ENCODE data around the gene PTTG1IP2. TPM values are rescaled to one million over a fixed set of nuclear protein-coding genes. Genes with fewer than 3 reads are reported as not detected.

The PTTG1IP2 gene
- total RNA-seq (not detected), polyA plus RNA-seq (ENCODE audit: insufficient read length in 6 of 6) (not detected)
- long read RNA-seq, donor 1, result 0 reads
- long read RNA-seq, donor 2, result 0 reads
- long read RNA-seq, donor 3, result 0 reads
- long read RNA-seq, donor 4, result 0 reads
- long read RNA-seq, donor 5, result 0 reads
- long read RNA-seq, donor 6, result 0 reads
- long read RNA-seq, donor 7, result 0 reads
- long read RNA-seq, donor 8, result 0 reads
- long read RNA-seq, donor 9, result 0 reads
- long read RNA-seq, donor 10, result 0 reads
- long read RNA-seq, donor 11, result 0 reads
- long read RNA-seq, donor 12, result 0 reads

- intact Hi-C loops (cut with DNase I), result no loop called here
- DNase-seq (no peak), ATAC-seq (no peak)
- Histone ChIP-seq H3K36me3 (no peaks in the 10 kb centered on the region), H3K4me3 (no peak within 1 kb of the TSS), H3K4me1 (no peaks in the 10 kb centered on the region), H3K27ac (no peak within 1 kb of the TSS), H3K9me3 (peaks cover 0 to 3% of the 10 kb centered on the region in 2 donors), H3K27me3 (no peaks in the 10 kb centered on the region)
- TF ChIP-seq CTCF (IDR thresholded peaks at IDR 0.05), result no peak
Measured at GRCh38 chr7:90469554-90469953, at the start of gene PTTG1IP2. Gene PTTG1IP2, plus strand, starts transcription at chr7:90469639. Its CDS starts 148 bp downstream, at chr7:90469787.

GRCh38 chr7:90421651-90422050, 47.8 kb upstream of the PTTG1IP2 start:
- intact Hi-C loops (cut with DNase I), result no loop called here
- H3K27me3 ChIP-seq, result no peaks in the 10 kb centered on the region
- no peak overlapping the region for H3K4me3 ChIP-seq
- H3K4me1 ChIP-seq, result no peaks in the 10 kb centered on the region
- no peak for TF ChIP-seq CTCF (IDR thresholded peaks at IDR 0.05)
- H3K9me3 ChIP-seq, result no peaks in the 10 kb centered on the region
- no peak for ATAC-seq
- no peak for DNase-seq
- H3K27ac ChIP-seq, result no peak overlapping the region
- H3K36me3 ChIP-seq, result no peaks in the 10 kb centered on the region

- Histone ChIP-seq H3K27ac (no peak overlapping the region), H3K4me1 (no peaks in the 10 kb centered on the region), H3K27me3 (no peaks in the 10 kb centered on the region), H3K9me3 (no peaks in the 10 kb centered on the region), H3K4me3 (no peak overlapping the region), H3K36me3 (no peaks in the 10 kb centered on the region)
- intact Hi-C loops (cut with DNase I), result no loop called here
- no peak for TF ChIP-seq CTCF (IDR thresholded peaks at IDR 0.05)
- DNase-seq, result no peak
- no peak for ATAC-seq
Measured at GRCh38 chr7:90424720-90425119, 44.7 kb upstream of the PTTG1IP2 start.

- Histone ChIP-seq H3K27ac (no peak overlapping the region), H3K4me1 (no peaks in the 10 kb centered on the region), H3K4me3 (no peak overlapping the region), H3K36me3 (no peaks in the 10 kb centered on the region), H3K27me3 (no peaks in the 10 kb centered on the region), H3K9me3 (no peaks in the 10 kb centered on the region)
- DNase-seq (no peak), ATAC-seq (no peak)
- no peak for TF ChIP-seq CTCF (IDR thresholded peaks at IDR 0.05)
- intact Hi-C loops (cut with DNase I), result no loop called here
Measured at GRCh38 chr7:90425376-90425775, 44.1 kb upstream of the PTTG1IP2 start.

GRCh38 chr7:90430614-90431460, 38.6 kb upstream of the PTTG1IP2 start:
- intact Hi-C loops (cut with DNase I), result loop anchor here in 1 of 2 donors (10.0 kb wide), 1 partner anchor 266 kb away; no protein-coding TSS in a partner anchor
- peaks cover 0 to 14% of the 10 kb centered on the region in 2 donors for H3K9me3 ChIP-seq

More at GRCh38 chr7:90430614-90431460, 38.6 kb upstream of the PTTG1IP2 start:
- Histone ChIP-seq H3K27me3 (no peaks in the 10 kb centered on the region), H3K36me3 (no peaks in the 10 kb centered on the region), H3K4me1 (no peaks in the 10 kb centered on the region), H3K27ac (no peak overlapping the region), H3K4me3 (no peak overlapping the region)
- no peak for TF ChIP-seq CTCF (IDR thresholded peaks at IDR 0.05)
- ATAC-seq (no peak), DNase-seq (no peak)
